Stimulated activated CD8-positive, alpha-beta memory T cell treated with anti-CD3 and anti-CD28 coated beads, Interleukin-12 subunit alpha, Interleukin-12 subunit beta, amount 100 ng/mL, for 4 hours (primary cell): ENCODE measurements around the gene ARHGAP26.

Experiments used
- DNase-seq: peaks from one replicate; pipeline ENCODE4 v3.0.0-alpha.2; 2020; ENCODE audit warnings: low read depth

Gene ARHGAP26

DNA sequence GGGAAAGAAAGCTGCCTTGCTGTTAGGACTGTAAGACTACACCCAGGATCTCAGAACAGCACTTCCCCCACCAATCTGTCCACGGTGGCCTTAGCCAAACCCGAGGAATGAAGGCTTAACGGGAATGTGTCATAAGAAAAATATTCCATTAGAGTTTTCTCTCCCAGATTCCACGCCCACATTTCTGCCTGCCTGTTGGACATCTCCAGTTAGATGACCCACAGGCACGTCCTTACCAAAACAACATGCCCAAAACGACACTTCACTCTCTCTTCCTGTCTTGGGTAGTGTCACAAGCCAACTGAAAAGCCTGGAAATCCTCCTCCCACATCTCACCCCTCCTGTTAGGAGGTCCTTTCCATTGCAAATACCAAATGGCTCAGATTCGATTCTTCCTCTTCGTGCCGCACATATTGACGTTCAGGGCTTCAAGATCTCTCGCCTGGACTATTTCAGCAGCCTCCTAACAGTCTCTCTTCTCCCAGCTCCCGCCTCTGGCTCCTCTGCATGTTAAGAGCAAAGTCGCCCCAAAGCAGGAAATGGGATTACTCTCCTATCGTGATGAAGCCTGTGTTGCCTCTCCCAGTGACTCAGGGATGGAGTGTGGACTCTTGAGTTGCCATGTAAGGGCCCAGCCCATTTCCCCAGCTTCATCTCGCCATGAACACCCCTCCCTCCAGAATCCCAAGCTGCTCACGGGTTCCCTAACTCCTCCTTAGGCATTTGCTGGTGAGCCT lies 474.0 kb downstream of the ARHGAP26 start:
- DNase-seq = no peak

DNA sequence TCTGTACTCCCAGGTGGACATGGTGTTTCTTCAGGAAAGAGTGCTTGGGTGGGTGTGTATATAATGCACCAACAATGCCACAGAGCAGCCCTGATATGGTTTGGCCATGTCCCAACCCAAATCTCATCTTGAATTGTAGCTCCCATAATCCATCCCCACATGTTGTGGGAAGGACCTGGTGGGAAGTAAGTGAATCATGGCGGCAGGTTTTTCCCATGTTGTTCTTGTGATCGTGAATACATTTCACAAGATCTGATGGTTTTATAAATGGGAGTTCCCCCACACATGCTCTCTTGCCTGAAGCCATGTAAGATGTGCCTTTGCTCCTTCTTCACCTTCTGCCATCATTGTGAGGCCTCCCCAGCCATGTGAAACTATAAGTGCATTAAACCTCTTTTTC lies 474.8 kb downstream of the ARHGAP26 start:
- no peak for DNase-seq

DNA sequence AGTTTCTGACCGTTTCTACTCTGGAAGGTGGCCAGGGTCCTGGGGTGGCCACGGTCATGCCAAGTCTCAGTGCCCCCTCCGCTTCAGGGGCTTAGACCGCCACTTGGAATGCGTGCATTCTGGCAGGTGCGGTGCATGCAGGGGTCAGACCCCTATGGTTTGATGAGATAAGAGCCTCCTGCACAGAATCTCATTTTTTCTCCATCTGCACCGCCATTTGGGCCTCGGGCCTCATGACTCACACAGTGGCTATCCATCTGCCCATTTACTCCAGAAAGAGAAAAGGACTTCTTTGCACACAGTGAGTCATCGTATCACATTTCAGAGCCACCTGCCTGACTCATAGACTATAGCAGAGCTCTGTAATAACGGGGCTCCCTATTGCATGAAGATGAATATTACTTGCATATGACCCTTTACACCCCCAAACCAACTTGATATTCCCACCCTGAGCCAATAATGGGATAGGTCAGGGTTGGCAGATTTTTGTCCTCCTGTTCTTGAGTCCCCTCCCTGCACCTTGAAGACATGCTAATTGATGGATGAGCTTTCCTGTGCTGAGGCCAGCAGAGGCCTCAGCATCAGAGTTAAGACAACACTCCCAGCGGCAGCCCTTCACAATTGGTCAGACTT lies 475.9 kb downstream of the ARHGAP26 start:
- DNase-seq = no peak

DNA sequence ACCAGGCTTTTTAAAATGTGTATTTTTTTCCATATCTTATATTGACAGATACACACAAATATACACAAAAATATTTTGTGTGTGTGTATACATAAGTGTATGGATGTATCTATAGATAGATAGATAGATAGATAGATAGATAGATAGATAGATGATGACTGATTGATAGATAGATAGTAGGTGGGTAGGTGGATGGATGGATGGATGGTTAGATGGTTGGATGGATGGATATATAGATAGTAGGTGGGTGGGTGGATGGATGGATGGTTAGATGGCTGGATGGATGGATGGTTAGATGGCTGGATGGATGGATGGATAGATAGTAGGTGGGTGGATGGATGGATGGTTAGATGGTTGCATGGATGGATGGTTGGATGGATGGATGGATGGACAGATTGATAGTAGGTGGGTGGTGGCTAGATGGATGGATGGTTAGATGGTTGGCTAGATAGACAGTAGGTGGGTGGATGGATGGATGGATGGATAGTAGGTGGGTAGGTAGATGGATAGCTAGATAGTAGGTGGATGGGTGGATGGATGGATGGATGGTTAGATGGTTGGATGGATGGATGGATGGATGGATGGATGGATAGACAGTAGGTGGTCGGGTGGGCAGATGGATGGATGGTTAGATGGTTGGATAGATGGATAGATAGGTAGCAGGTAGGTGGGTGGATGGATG lies 477.1 kb downstream of the ARHGAP26 start:
- no peak for DNase-seq

DNA sequence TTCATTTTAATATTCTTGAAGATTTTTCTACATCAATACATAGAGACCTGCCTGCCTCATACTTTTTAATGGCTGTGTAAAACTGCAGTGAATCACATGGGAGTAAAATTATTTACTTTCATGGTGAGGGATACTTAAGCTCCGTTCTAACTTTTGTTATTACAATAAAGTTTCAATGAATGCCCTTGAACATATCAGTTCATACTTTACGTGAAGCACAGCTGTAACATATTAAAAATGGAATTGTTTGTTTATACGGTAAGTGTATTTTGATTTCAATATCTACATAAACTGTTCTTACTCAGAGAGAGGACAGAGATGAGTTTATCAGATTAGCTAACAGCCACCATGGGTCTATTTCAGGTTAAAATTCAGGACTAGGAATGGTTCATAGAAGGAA lies 478.2 kb downstream of the ARHGAP26 start:
- no peak for DNase-seq

DNA sequence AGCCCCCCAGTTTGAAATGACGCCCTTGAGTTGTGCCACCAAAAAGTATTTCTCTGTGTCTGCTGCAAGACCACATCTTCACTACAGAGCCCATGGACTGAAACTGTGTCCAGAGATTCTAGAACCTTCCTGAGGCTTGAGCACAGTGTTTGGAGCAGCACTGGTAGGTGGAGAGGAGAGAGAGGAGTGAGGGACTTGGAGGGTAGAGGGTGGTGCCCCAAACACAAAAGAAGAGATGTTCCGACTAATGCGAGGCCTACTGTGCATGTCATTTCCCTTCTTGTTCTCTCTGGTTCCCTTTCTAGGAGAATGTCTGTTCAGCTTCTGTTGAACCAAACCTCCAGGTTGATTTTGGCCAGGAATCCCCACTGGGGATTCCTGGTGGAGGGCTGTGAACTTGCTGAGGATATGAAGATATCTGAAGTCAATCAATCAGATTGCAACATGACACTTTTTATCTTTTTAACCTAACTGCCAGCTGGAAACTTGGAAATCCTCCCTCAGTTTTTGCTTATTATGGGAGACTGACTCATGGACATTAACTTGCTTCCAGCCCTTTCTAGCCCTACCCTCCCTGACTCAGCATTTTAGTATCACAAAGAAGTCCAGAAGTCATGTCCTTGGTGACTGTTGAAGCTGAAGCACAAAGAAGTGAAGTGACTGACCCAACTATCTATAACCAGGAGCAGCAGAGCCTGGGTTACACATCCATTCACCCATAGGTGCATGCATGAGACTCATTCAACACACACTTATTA lies 478.8 kb downstream of the ARHGAP26 start:
- no peak for DNase-seq

DNA sequence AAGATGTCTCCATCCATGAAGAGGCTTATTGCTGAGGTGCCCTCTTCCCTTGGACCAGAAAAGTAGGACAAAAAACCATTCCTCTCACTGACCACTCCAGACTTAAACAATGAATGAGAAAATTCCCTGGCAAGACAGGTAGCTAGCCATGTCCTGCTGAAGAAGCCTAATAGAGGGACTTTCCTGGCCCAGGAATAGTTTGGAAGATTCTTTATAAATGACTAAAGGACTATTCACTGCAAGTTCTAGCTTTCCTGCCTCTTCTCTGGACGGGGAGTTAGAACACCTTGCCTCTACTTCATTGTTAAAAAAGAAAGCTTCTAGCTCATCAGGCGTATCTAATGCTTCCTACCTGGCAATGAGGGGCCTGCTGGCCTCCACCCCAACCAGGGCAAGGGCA lies 479.7 kb downstream of the ARHGAP26 start:
- DNase-seq = no peak

DNA sequence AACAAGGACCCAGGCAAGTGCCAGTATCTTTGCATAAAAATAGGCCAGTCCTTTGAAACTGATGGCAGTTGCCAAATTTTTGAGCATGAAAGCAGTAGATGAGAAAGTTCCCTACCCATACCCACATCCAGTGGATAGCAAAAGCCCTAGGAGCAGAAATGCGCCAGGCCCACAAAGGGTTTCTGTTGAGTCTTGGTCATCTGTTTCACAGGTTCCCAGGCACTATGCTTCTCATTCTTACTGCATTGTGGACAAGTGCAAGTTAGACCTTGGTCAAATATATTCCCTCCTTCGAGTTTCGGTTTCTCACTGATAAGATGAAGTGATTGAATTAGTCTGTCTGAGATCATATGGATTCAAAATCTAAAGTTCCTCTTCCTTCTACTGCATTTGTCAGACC lies 481.0 kb downstream of the ARHGAP26 start:
- DNase-seq = no peak

DNA sequence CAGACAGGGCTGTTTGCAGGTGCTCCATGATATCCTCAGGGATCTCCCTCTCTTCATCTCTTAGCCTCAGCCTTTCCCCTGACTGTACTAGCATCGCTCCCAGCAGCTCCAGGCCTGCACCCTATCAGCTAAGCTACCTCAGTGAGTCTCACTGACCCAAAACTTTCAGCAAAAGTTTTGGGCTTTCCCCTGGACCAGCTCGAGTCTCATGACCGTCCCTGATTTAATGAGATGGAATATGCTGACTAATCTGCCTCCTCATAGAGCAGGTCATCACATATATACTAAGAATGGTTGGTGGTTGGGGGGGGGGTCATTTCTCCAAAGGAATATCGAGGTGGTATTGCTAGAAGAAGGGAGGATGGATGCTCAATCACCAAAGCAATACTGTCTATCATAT lies 481.8 kb downstream of the ARHGAP26 start:
- DNase-seq = no peak

DNA sequence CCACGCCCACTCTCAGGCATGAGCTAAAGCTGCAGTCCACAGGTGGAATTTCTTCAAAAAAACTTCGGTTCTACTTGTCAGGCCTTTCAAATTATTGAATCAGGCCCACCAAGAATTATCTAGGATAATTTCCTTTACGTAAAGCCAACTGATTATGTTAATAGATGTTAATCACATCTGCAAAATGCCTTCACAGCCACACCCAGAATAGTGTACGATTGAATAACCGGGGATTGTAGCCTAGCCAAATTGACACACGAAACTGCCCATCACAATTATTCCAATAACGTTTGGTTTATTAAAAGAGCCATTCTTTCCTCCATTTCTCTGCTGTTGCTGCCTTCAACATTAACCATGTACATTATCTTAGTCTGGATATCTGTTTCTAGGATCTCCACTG lies 484.6 kb downstream of the ARHGAP26 start:
- DNase-seq = no peak

DNA sequence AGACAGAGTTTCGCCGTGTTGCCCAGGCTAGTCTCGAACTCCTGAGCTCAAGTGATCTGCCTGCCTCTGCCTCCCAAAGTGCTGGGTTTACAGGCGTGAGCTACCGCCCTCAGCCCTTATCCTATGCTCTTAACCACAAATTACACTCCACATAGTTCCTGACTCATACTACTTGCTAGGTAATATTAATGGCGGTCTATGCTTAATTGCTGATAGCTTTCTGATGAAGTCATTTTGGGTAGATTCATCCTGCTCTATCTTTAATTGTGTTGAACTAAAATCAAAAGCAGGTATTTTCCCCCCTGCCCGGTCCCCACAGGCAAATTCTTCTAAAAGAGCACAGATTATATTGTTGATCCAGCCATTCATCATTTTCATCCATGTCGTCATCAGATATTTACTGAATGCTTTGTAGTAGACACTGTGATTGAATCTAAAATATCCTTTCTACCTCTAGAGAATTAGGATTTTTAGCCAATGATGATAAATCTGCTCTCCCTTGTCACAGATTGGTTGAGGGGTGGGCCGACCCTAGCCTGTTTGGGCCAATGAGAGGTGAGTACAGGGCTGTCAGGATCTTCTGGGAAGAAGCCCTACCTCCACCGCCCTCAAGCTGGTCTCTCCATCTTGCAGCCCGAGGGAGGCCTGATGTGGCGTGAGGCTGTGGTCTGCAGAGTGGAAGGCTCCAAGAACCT lies 488.5 kb downstream of the ARHGAP26 start:
- DNase-seq = no peak

DNA sequence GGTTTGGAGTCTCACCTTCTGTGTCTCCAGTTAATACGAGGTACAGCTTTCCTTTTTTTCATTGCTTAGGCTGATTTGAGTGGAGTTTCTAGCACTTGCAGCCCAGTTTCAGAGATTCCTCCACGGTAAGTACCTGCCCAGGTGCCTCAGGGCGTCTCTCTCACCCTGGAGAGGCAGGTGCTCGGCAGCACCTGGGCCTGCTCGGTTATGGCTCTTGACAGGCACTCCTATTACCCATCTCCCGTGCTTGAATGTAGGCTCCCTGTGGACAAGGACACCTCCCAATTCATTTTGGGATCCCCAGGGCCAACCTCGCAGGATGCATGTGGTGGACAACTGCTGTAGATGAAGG lies 489.1 kb downstream of the ARHGAP26 start:
- DNase-seq = no peak

DNA sequence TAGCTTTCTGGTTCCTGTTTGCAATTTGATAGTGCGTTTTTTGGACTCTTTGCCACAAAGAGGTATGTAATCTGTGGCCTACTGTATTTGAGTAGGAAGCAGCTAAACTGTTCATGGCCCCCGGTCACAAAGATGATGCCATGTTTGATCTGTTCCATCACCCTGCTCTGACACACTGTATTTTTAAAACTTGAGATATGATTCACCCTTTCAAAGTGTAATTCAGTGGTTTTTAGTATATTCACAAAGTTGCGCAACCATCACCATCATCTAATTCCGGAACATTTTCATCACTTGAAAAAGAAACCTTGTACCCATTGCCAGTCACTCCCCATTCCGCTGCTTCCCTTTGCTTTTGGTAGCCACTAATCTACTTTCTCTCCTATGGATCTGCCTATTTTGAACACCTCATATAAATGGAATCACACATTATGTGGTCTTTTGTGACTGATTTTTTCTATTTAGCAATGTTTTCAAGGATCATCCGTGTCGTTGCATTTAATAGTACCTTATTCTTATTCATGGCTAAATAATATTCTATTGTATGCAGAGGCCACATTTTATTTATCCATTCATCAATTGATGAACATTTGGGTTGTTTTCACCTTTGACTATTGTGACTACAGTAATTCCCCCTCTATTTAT lies 491.7 kb downstream of the ARHGAP26 start:
- DNase-seq = no peak

DNA sequence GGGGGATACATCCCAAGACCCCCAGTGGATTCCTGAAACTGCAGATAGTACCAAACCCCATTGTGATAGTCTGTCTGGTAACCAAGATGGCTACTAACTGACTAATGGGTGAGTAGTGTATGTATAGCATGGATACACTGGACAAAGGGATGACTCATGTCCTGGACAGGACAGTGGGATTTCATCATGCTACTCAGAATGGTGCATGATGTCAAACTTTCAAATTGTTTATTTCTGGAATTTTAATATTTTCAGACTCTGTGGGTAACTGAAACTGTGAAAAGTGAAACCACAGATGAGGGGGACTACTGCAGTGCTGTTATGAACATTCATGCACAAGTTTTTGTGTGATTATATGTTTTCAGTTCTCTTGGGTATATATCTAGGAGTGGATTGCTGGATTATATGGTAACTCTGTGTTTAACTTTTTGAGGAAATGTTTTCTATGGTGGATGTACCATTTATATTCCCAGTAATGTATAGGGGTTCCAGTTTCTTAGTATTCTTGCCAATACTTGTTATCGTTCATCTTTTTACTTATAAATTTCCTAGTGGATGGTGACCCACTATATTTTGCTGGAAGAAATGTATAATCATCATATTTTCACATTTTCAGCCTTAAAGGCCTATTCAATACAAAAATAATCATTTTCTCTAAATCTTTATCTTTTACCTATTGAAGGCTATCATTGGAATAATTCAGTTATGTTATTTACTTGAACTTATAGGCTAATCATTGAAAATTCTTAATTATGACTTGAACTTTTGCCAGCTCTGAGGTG lies 492.4 kb downstream of the ARHGAP26 start:
- no peak for DNase-seq

DNA sequence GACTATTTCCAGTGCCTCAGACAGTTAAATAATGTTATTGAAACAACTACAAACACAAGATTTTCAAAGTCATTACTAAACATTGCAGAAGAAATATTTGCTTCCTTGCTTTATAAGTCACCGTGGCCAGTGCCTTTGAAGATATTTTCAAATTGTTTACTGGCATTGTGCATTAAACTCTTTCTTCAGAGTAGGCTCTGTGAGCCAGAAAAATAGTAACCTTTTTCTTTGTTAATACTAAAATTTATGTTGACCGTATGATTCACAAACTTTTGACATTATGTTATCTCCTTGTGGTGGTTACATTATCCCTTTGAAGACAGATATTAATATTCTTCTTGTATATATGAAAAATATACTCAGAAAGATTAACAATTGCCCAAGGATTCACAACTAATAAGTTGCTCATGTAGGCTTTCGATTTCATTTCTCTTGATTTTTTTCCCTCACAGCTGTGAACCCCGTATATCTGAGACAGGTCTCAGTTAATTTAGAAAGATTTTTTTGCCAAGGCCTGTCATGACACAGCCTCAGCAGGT lies 493.2 kb downstream of the ARHGAP26 start:
- no peak for DNase-seq

DNA sequence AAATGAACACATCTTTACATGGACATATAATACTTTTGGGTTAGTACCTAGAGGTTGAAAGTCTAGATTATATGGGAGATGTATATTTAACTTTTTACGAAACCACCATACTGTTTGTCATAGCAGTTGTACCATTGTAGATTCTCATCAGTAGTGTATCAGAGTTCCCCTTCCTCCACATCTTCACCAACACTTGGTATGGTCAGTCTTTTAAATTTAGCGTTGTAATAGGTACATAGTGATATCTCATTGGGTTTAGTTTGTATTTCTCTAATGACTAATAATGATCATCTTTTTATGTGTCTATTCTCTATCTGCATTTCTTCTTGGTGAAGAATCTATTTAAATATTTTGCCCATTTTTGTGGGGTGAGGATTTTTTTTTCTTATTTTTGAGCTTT lies 495.8 kb downstream of the ARHGAP26 start:
- no peak for DNase-seq

DNA sequence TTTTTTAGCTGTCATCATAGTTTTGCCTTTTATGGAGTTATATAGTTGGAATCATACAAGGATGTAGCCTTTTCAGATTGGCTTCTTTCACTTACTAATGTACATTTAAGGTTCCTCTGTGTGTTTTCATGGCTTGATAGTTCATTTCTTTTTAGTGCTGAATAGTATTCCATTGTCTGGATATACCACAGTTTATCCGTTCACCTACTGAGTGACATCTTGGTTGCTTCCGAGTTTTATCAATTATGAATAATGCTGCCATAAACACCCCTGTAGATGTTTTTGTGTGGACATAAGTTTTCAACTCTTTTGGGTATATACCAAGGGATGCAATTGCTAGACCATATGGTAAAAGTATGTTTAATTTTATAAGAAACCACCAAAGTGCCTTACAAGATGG lies 497.0 kb downstream of the ARHGAP26 start:
- no peak for DNase-seq

DNA sequence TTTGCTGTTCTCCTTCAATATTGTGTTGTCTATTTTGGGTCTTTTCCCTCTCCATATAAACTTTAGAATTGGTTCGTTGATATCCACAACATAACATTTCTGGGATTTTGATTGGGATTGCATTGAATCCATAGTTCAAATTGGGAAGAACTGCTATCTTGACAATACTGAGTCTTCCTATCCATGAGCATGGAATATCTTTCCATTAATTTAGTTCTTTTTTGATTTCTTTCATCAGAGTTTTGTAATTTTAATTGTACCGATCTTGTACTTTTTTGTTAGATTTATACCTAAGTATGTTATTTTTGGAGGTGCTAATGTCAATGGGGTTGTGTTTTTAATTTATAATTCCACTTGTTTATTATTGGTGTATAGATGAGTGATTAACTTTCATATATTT lies 498.2 kb downstream of the ARHGAP26 start:
- no peak for DNase-seq

DNA sequence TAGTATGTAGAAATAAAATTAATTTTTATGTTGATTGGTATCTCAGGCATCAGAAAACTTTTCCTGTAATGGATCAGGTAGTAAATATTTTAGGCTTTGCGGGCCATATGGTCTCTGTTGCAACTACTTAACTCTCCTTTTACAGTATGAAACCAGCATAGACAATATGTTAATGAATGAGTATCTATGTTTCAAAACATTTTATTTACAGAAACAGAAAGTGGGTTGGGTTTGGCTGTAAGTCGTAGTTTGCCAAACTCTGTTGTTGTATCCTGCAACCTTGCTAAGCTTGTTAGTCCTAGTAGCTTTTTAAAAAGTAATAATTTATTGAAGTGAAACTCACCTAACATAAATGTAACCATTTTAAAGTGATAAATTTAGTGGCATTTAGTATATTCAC lies 501.3 kb downstream of the ARHGAP26 start:
- no peak for DNase-seq

DNA sequence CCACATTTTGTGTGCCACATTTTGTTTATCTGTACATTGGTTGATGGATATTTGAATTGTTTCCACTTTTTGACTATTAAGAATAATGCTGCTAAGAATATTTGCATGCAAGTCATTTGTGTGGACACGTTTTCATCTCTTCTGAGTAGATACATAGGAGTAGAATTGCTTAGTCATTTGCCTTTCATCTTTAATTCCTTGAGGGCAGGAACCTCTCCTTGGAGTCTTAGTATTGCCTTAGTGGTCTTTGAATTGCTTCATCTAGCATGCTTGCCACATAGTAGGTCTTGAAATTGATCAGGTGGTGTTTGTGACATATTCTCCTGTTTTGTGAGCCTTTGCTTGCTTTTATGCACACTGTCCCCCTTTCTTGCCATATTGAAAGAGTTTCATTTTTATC lies 504.8 kb downstream of the ARHGAP26 start:
- DNase-seq = no peak
